Hematopoietic multipotent progenitor cell treated with erythropoietin and hydrocortisone succinate and interleukin-3 and kit ligand, for 6 days (in vitro differentiated cells): Measurements from ENCODE around the gene RELT.
"Not testable (repeated sequence)": the region's sequence is repeated elsewhere in the genome, so short reads cannot be mapped to it uniquely, and the experiment has no call there.

Source experiments
- DNase-seq: peaks from one replicate; pipeline ENCODE4 v3.0.0-alpha.2; 2015

Gene RELT

GRCh38 chr11:73404506-73405145 is 28.4 kb downstream of the RELT start:
- DNase-seq, result no peak

GRCh38 chr11:73405146-73405510 is 28.9 kb downstream of the RELT start:
- no peak for DNase-seq

GRCh38 chr11:73406131-73406530 is 29.9 kb downstream of the RELT start:
- no peak for DNase-seq

GRCh38 chr11:73406619-73407018 is 30.4 kb downstream of the RELT start:
- no peak for DNase-seq

GRCh38 chr11:73409431-73409830 is 33.2 kb downstream of the RELT start:
- DNase-seq, result no peak

- DNase-seq, result no peak
Measured at GRCh38 chr11:73410627-73411026, 34.4 kb downstream of the RELT start.

GRCh38 chr11:73411031-73411430 is 34.8 kb downstream of the RELT start:
- no peak for DNase-seq

- no peak for DNase-seq
Measured at GRCh38 chr11:73412308-73412707, 36.1 kb downstream of the RELT start.

GRCh38 chr11:73413256-73413655 is 37.1 kb downstream of the RELT start:
- DNase-seq, result no peak

GRCh38 chr11:73414977-73415651 is 38.9 kb downstream of the RELT start:
- DNase-seq, result peak; percentile 51

GRCh38 chr11:73415854-73416615 is 39.8 kb downstream of the RELT start:
- no peak for DNase-seq

GRCh38 chr11:73416786-73417185 is 40.6 kb downstream of the RELT start:
- DNase-seq, result no peak

GRCh38 chr11:73420136-73420535 is 43.9 kb downstream of the RELT start:
- no peak for DNase-seq

- DNase-seq, result no peak
Measured at GRCh38 chr11:73422886-73423285, 46.7 kb downstream of the RELT start.

GRCh38 chr11:73423506-73423905 is 47.3 kb downstream of the RELT start:
- DNase-seq, result no peak

- DNase-seq, result no peak
Measured at GRCh38 chr11:73425108-73425507, 48.9 kb downstream of the RELT start.

GRCh38 chr11:73426219-73426850 is 50.1 kb downstream of the RELT start:
- DNase-seq, result no peak

GRCh38 chr11:73428227-73428626 is 52.0 kb downstream of the RELT start:
- no peak for DNase-seq

- DNase-seq, result no peak
Measured at GRCh38 chr11:73428699-73429098, 52.5 kb downstream of the RELT start.

GRCh38 chr11:73429121-73429750 is 53.0 kb downstream of the RELT start:
- DNase-seq, result peak; percentile 38

- DNase-seq, result no peak
Measured at GRCh38 chr11:73430326-73430725, 54.1 kb downstream of the RELT start.

GRCh38 chr11:73431396-73431795 is 55.2 kb downstream of the RELT start:
- DNase-seq, result no peak

- DNase-seq, result not testable (repeated sequence)
Measured at GRCh38 chr11:73436859-73437258, 60.7 kb downstream of the RELT start.
